H1 (cell line): ENCODE results near the gene CAMSAP3. TPM values are rescaled to one million over a fixed set of nuclear protein-coding genes. Genes with fewer than 3 reads are reported as not detected.

Experiments used
- CTCF ChIA-PET: fragments of 300-600 bp; sonication (Branson Sonifier 250); formaldehyde crosslinking; loops from one replicate; lab custom pipeline; 2021; ENCODE audit not compliant: partially characterized antibody; lab: Charles Lee
- POLR2A ChIA-PET: fragments of 300-600 bp; sonication (Branson Sonifier 250); formaldehyde crosslinking; loops from one replicate; lab custom pipeline; 2021; ENCODE audit warnings: inconsistent platforms; ENCODE audit not compliant: partially characterized antibody; lab: Charles Lee
- DNase-seq, 2 experiments: peaks; one replicate each; pipeline versions ENCODE4 v3.0.0 to v3.0.0-alpha.2; 2010 to 2022; ENCODE audit warnings: low spot score in 2 of 2, low read depth in 1 of 2, mixed read lengths in 1 of 2
- FAIRE-seq: peaks from 2 replicates; lab custom pipeline; 2011; peaks lifted over from hg19 to GRCh38; lab: Jason Lieb, UNC
- H2AFZ ChIP-seq: 2 replicates; pipeline ENCODE4 v1.8.1; 2012; ENCODE audit warnings: low read length, inconsistent platforms
- H2AK5ac ChIP-seq: 2 replicates; pipeline ENCODE4 v1.6.1; 2013; ENCODE audit warnings: low read depth, low read length
- H2BK120ac ChIP-seq: replicated peaks from 2 replicates; pipeline ENCODE3; 2013; ENCODE audit warnings: low read depth, low read length, inconsistent platforms
- H2BK12ac ChIP-seq: 2 replicates; pipeline ENCODE4 v1.6.1; 2013; ENCODE audit warnings: low read depth, low read length
- H2BK15ac ChIP-seq: 2 replicates; pipeline ENCODE4 v1.6.1; 2013; ENCODE audit warnings: low read length
- H2BK20ac ChIP-seq: 2 replicates; pipeline ENCODE4 v1.6.1; 2013; ENCODE audit warnings: low read length
- H2BK5ac ChIP-seq: 2 replicates; pipeline ENCODE4 v1.6.1; 2013; ENCODE audit warnings: low read depth, low read length
- H3K14ac ChIP-seq: 2 replicates; pipeline ENCODE4 v1.6.1; 2013; ENCODE audit warnings: inconsistent platforms; ENCODE audit not compliant: insufficient read length
- H3K18ac ChIP-seq: 2 replicates; pipeline ENCODE4 v1.6.1; 2013; ENCODE audit warnings: low read length; ENCODE audit errors: extremely low read depth
- H3K23ac ChIP-seq: 2 replicates; pipeline ENCODE4 v1.6.1; 2013; ENCODE audit warnings: inconsistent platforms; ENCODE audit not compliant: insufficient read length
- H3K23me2 ChIP-seq: 2 replicates; pipeline ENCODE4 v1.6.1; 2013; ENCODE audit warnings: low read depth, low read length
- H3K27ac ChIP-seq: 2 replicates; pipeline ENCODE4 v1.6.1; 2011; ENCODE audit warnings: low read depth, low read length, inconsistent platforms
- H3K27me3 ChIP-seq, 4 experiments: replicated peaks in 1 of 4; 1 replicate in 1 of 4; 2 replicates in 3 of 4; pipeline versions ENCODE4 v1.6.1 to v1.8.1; 2011 to 2013; ENCODE audit warnings: low read length in 3 of 4, mild to moderate bottlenecking in 3 of 4, inconsistent platforms in 2 of 4, mixed read lengths in 2 of 4, moderate library complexity in 1 of 4; ENCODE audit not compliant: control insufficient read depth in 3 of 4, insufficient read depth in 3 of 4; ENCODE audit errors: extremely low read depth in 1 of 4
- H3K36me3 ChIP-seq, 4 experiments: 2 replicates each; pipeline versions ENCODE4 v1.6.1 to v1.8.1; 2011 to 2013; ENCODE audit warnings: mild to moderate bottlenecking in 4 of 4, low read length in 3 of 4, moderate library complexity in 2 of 4, control low read depth in 1 of 4, inconsistent platforms in 1 of 4; ENCODE audit not compliant: insufficient read depth in 4 of 4, control insufficient read depth in 2 of 4
- H3K4ac ChIP-seq: replicated peaks from 2 replicates; pipeline ENCODE3; 2013; ENCODE audit warnings: low read length, low read depth, mixed read lengths, inconsistent platforms; ENCODE audit not compliant: insufficient read length
- H3K4me1 ChIP-seq, 4 experiments: replicated peaks in 1 of 4; 1 replicate in 1 of 4; 2 replicates in 3 of 4; pipeline versions ENCODE4 v1.6.1 to v1.8.1; 2011 to 2013; ENCODE audit warnings: low read length in 3 of 4, inconsistent platforms in 2 of 4, mixed read lengths in 1 of 4; ENCODE audit not compliant: insufficient read depth in 4 of 4, control insufficient read depth in 3 of 4
- H3K4me2 ChIP-seq, 2 experiments: 2 replicates each; pipeline versions ENCODE4 v1.6.1 to v1.8.1; 2011 to 2013; ENCODE audit warnings: low read depth in 2 of 2, low read length in 2 of 2, control low read depth in 1 of 2, inconsistent platforms in 1 of 2, mild to moderate bottlenecking in 1 of 2; ENCODE audit not compliant: insufficient read depth in 1 of 2
- H3K4me3 ChIP-seq, 4 experiments: fragments of 200-600, 300-600 bp in 1 of 4; sonication (generic), shearing (Covaris generic), sonication (Bioruptor Twin) in 1 of 4; 2 replicates each; pipeline versions ENCODE4 v1.5.1 to v1.8.1; 2011 to 2016; ENCODE audit warnings: low read length in 4 of 4, low read depth in 3 of 4, control low read depth in 2 of 4, inconsistent platforms in 2 of 4, mild to moderate bottlenecking in 2 of 4, mixed read lengths in 1 of 4, moderate library complexity in 1 of 4; ENCODE audit not compliant: insufficient read depth in 2 of 4; ENCODE audit errors: extremely low read depth in 1 of 4
- H3K56ac ChIP-seq: replicated peaks from 2 replicates; pipeline ENCODE3; 2013; ENCODE audit warnings: low read depth, mild to moderate bottlenecking, mixed read lengths, low read length, inconsistent platforms; ENCODE audit not compliant: insufficient read length
- H3K79me1 ChIP-seq: 2 replicates; pipeline ENCODE4 v1.6.1; 2013; ENCODE audit warnings: low read depth, low read length, control low read depth
- H3K79me2 ChIP-seq, 2 experiments: 2 replicates each; pipeline versions ENCODE4 v1.6.1 to v1.8.1; 2012 to 2013; ENCODE audit warnings: low read length in 2 of 2, mild to moderate bottlenecking in 2 of 2, inconsistent platforms in 1 of 2; ENCODE audit not compliant: insufficient read depth in 2 of 2, control insufficient read depth in 1 of 2
- H3K9ac ChIP-seq, 4 experiments: replicated peaks in 1 of 4; 1 replicate in 1 of 4; 2 replicates in 3 of 4; pipeline versions ENCODE4 v1.6.1 to v1.8.1; 2011 to 2013; ENCODE audit warnings: low read depth in 3 of 4, low read length in 3 of 4, control low read depth in 2 of 4, mild to moderate bottlenecking in 2 of 4, moderate library complexity in 2 of 4, inconsistent platforms in 1 of 4; ENCODE audit errors: extremely low read depth in 1 of 4
- H3K9me3 ChIP-seq, 2 experiments: 2 replicates each; pipeline versions ENCODE4 v1.6.1 to v1.8.1; 2012 to 2013; ENCODE audit warnings: mild to moderate bottlenecking in 2 of 2, moderate library complexity in 2 of 2, control low read depth in 1 of 2, inconsistent platforms in 1 of 2, low read depth in 1 of 2, low read length in 1 of 2, mixed read lengths in 1 of 2; ENCODE audit not compliant: insufficient read depth in 2 of 2
- H4K20me1 ChIP-seq, 2 experiments: replicated peaks in 1 of 2; 2 replicates each; pipeline versions ENCODE3 to v1.8.1; 2011 to 2013; ENCODE audit warnings: inconsistent platforms in 2 of 2, low read length in 2 of 2, mild to moderate bottlenecking in 1 of 2; ENCODE audit not compliant: insufficient read depth in 2 of 2, control insufficient read depth in 1 of 2
- H4K5ac ChIP-seq: 2 replicates; pipeline ENCODE4 v1.6.1; 2013; ENCODE audit warnings: low read length, low read depth, mixed read lengths, inconsistent platforms; ENCODE audit not compliant: insufficient read length
- H4K8ac ChIP-seq: 2 replicates; pipeline ENCODE4 v1.8.0; 2013; ENCODE audit warnings: mild to moderate bottlenecking, moderate library complexity, low read length, inconsistent platforms; ENCODE audit not compliant: insufficient read depth; ENCODE audit errors: extremely low read depth
- H4K91ac ChIP-seq: replicated peaks from 2 replicates; pipeline ENCODE3; 2013; ENCODE audit warnings: low read length, mixed read lengths, inconsistent platforms; ENCODE audit not compliant: insufficient read length
- BRCA1 ChIP-seq: IDR thresholded peaks from 2 replicates; pipeline ENCODE4 v1.6.1; 2012; ENCODE audit warnings: low read depth, low read length, improper control_type of control experiment
- JUN ChIP-seq: IDR thresholded peaks from 2 replicates; pipeline ENCODE4 v1.6.1; 2011; ENCODE audit warnings: low read depth, mild to moderate bottlenecking, improper control_type of control experiment, low read length
- RAD21 ChIP-seq, 2 experiments: IDR thresholded peaks in 1 of 2; conservative IDR thresholded peaks in 1 of 2; 2 replicates each; pipeline ENCODE4 v1.6.1; 2011; ENCODE audit warnings: low read depth in 2 of 2, low read length in 2 of 2, improper control_type of control experiment in 1 of 2, inconsistent platforms in 1 of 2, mild to moderate bottlenecking in 1 of 2, moderate library complexity in 1 of 2
- SAP30 ChIP-seq: fragments of 300-600 bp; sonication (generic); IDR thresholded peaks from 2 replicates; pipeline ENCODE4 v1.7.1; 2012; ENCODE audit warnings: low read length, moderate library complexity, mild to moderate bottlenecking, inconsistent platforms; ENCODE audit not compliant: insufficient read depth, insufficient replicate concordance
- YY1 ChIP-seq: IDR thresholded peaks from 2 replicates; pipeline ENCODE4 v1.6.1; 2011; ENCODE audit warnings: low read depth, mild to moderate bottlenecking, low read length
- WGBS, 2 experiments: shearing (Covaris generic) in 1 of 2; methylation state at CpG; one replicate each; pipeline versions ENCODE4 v1.1.6 to v1.1.7; 2013 to 2015; ENCODE audit warnings: low lambda C conversion rate in 2 of 2, mixed read lengths in 2 of 2, inconsistent platforms in 1 of 2, low coverage in 1 of 2, missing lambda C conversion rate in 1 of 2; ENCODE audit not compliant: insufficient replicate concordance in 2 of 2, insufficient coverage in 1 of 2, insufficient read length in 1 of 2; ENCODE audit errors: extremely low coverage in 1 of 2, missing lambda C conversion rate in 1 of 2; 5-methylcytosine and 5-hydroxymethylcytosine counted together
- polyA plus RNA-seq, 7 experiments: library from polyadenylated mRNA; depleted of rRNA in 3 of 7; stranded (reverse) in 5 of 7; unstranded in 2 of 7; fragments of >200 nt in 5 of 7; fragments of 200-250 nt in 2 of 7; gene quantifications; 1 replicate in 5 of 7; 2 replicates in 1 of 7; 4 replicates in 1 of 7; pipeline versions ENCODE4 v1.2.1 to v1.2.3, GENCODE V29; 2011 to 2013; ENCODE audit warnings: missing spikeins in 2 of 7, mixed read lengths in 2 of 7
- total RNA-seq: library from RNA; stranded (reverse); fragmentation: NEBNext Ultra II Directional; extraction: Animal tissue kit (Norgen Biotek cat#: 25700); gene quantifications from 2 replicates; pipeline ENCODE4 v1.2.1, GENCODE V29; 2021

Gene CAMSAP3
- total and polyA plus RNA-seq, 2 of the 8 experiments (the other 6 are each of a cell fraction or from before 2014, with no cell fraction given): 11.4 to 30.4 TPM

GRCh38 chr19:7545904-7546303 lies 49.8 kb upstream of the CAMSAP3 start:
- Histone ChIP-seq H3K4me2 (no peak overlapping the region), H2BK20ac (no peak overlapping the region), H2BK12ac (no peak overlapping the region), H4K91ac (no peak overlapping the region), H2BK15ac (no peak overlapping the region), H3K36me3 (peaks cover 3 to 26% (median 16%) of the 10 kb centered on the region in 4 experiments; a peak in 7 of 8 replicates), H3K14ac (no peak overlapping the region), H4K20me1 (no peaks in the 10 kb centered on the region), H3K4ac (no peak overlapping the region), H3K27me3 (no peaks in the 10 kb centered on the region), H3K4me1 (peaks cover 0 to 7% (median 5%) of the 10 kb centered on the region in 4 experiments; a peak in 4 of 7 replicates), H3K56ac (no peak overlapping the region), H3K9me3 (no peaks in the 10 kb centered on the region), H2AFZ (no peak overlapping the region), H3K27ac (no peak overlapping the region), H3K18ac (no peak overlapping the region), H2BK5ac (no peak overlapping the region), H2BK120ac (no peak overlapping the region), H2AK5ac (no peak overlapping the region), H3K79me1 (no peaks in the 10 kb centered on the region), H3K9ac (no peak overlapping the region), H3K79me2 (no peaks in the 10 kb centered on the region), H4K8ac (no peak overlapping the region), H3K23ac (no peak overlapping the region), H3K23me2 (peaks cover 2% of the 10 kb centered on the region; the same call in 1 of the 2 replicates), H3K4me3 (no peak overlapping the region), H4K5ac (no peak overlapping the region)
- FAIRE-seq (no peak), DNase-seq (no peak)
- ChIA-PET POLR2A (interaction anchor here (0.6 kb wide), 1 partner anchor 71 kb away, joined by 7 read pairs; no protein-coding TSS in a partner anchor), CTCF (interaction anchor here (1.6 kb wide), 1 partner anchor 22 kb away, joined by 3 read pairs; no protein-coding TSS in a partner anchor)
- WGBS, 2 experiments: 90% methylated on average over 1 of the region's 1 CpG; no CpG with 5 or more reads in 1 of the 2 experiments
- TF ChIP-seq SAP30: no peak
- no peak for TF ChIP-seq JUN
- TF ChIP-seq RAD21 (IDR thresholded peaks at IDR 0.05 in 1 of 2, conservative IDR thresholded peaks at IDR 0.05 in 1 of 2; ENCODE audit: low read depth in 2 of 2, low read length in 2 of 2): no peak
- TF ChIP-seq BRCA1: no peak
- no peak for TF ChIP-seq YY1
